ENCODE data around the gene ANAPC10.

ANAPC10 gene

DNA sequence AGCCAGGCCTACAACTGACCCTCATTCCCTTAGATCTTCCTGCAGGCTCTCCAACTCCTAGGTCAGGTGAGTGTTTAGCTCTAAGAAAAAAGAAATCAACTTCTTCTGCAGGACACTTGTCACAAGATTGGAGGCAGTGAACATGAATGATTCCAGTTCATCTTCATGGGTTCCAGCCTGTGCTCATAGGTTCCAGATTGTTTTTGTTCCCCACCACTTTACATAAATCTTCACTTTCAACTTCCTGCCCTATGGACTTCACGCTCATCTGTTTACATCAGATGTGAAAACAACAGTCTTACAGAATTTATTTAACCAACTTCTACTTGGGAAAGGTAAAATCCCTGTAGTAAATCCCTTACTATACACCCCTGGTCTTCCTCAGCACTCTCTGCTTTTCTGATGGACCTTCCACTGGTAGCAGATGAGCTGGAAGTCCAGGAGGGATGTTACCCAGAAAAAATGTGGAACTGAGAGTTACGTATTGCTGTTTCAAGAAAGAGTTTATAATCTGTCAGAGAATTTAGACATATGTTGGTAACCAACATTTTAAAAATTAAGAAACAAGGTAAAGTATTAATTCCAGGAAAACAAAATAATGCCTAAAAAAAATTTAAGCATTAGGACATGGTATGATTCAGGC is 62.4 kb downstream of the ANAPC10 start:
- TF ChIP-seq ZBTB7A (IDR thresholded peaks at IDR 0.05; ENCODE audit: low read depth), result no peak
- no peak for TF ChIP-seq TCF12 (IDR thresholded peaks at IDR 0.05; ENCODE audit: low read depth)

DNA sequence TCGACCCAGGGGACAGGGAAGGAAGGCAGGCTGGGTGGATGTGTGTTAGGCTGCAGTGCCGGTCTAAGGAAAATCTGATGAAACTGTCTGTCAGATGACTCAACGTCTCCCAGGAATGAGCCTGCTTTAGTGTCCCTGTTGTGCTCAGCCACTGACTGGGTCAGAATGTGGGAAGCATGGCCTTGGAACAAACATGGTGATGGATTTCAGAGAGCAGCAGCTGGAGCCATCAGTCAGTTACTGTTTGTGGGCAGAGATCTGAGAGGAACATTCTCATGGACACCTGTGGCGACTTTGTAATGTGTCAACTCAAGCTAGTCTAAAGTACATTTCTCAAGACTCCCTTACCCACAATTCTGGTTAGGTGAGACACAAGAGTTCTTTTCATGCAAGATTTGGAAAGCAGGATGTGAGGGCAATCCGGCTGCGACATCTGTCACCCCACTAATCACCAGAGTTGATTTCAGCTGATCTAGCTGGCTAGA is 63.2 kb downstream of the ANAPC10 start:
- no peak for TF ChIP-seq TAF1 (IDR thresholded peaks at IDR 0.05; ENCODE audit: low read depth)
- TF ChIP-seq, protein P1, sequence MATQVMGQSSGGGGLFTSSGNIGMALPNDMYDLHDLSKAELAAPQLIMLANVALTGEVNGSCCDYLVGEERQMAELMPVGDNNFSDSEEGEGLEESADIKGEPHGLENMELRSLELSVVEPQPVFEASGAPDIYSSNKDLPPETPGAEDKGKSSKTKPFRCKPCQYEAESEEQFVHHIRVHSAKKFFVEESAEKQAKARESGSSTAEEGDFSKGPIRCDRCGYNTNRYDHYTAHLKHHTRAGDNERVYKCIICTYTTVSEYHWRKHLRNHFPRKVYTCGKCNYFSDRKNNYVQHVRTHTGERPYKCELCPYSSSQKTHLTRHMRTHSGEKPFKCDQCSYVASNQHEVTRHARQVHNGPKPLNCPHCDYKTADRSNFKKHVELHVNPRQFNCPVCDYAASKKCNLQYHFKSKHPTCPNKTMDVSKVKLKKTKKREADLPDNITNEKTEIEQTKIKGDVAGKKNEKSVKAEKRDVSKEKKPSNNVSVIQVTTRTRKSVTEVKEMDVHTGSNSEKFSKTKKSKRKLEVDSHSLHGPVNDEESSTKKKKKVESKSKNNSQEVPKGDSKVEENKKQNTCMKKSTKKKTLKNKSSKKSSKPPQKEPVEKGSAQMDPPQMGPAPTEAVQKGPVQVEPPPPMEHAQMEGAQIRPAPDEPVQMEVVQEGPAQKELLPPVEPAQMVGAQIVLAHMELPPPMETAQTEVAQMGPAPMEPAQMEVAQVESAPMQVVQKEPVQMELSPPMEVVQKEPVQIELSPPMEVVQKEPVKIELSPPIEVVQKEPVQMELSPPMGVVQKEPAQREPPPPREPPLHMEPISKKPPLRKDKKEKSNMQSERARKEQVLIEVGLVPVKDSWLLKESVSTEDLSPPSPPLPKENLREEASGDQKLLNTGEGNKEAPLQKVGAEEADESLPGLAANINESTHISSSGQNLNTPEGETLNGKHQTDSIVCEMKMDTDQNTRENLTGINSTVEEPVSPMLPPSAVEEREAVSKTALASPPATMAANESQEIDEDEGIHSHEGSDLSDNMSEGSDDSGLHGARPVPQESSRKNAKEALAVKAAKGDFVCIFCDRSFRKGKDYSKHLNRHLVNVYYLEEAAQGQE (IDR thresholded peaks at IDR 0.05; ENCODE audit: low read depth), result no peak
- no peak for TF ChIP-seq CREB1 (IDR thresholded peaks at IDR 0.05; ENCODE audit: low read depth)
- no peak for TF ChIP-seq CEBPB (IDR thresholded peaks at IDR 0.05)
- TF ChIP-seq, protein P2, sequence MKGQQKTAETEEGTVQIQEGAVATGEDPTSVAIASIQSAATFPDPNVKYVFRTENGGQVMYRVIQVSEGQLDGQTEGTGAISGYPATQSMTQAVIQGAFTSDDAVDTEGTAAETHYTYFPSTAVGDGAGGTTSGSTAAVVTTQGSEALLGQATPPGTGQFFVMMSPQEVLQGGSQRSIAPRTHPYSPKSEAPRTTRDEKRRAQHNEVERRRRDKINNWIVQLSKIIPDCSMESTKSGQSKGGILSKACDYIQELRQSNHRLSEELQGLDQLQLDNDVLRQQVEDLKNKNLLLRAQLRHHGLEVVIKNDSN (IDR thresholded peaks at IDR 0.05), result no peak
- TF ChIP-seq TEAD4 (IDR thresholded peaks at IDR 0.05), result no peak
- no peak for TF ChIP-seq EGR1 (IDR thresholded peaks at IDR 0.05)
- no peak for TF ChIP-seq FOXM1 (IDR thresholded peaks at IDR 0.05; ENCODE audit: borderline replicate concordance, low read depth)
- no peak for TF ChIP-seq EP300 (IDR thresholded peaks at IDR 0.05; ENCODE audit: borderline replicate concordance)
- no peak for TF ChIP-seq ZBTB7A (IDR thresholded peaks at IDR 0.05; ENCODE audit: low read depth)
- no peak for TF ChIP-seq NFIC (IDR thresholded peaks at IDR 0.05)
- no peak for TF ChIP-seq RAD21 (IDR thresholded peaks at IDR 0.05; ENCODE audit: low read depth)
- TF ChIP-seq TCF12 (IDR thresholded peaks at IDR 0.05; ENCODE audit: low read depth), result no peak
- no peak for TF ChIP-seq YY1 (IDR thresholded peaks at IDR 0.05; ENCODE audit: low read depth)
- TF ChIP-seq, protein P3, sequence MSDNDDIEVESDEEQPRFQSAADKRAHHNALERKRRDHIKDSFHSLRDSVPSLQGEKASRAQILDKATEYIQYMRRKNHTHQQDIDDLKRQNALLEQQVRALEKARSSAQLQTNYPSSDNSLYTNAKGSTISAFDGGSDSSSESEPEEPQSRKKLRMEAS (IDR thresholded peaks at IDR 0.05), result no peak

DNA sequence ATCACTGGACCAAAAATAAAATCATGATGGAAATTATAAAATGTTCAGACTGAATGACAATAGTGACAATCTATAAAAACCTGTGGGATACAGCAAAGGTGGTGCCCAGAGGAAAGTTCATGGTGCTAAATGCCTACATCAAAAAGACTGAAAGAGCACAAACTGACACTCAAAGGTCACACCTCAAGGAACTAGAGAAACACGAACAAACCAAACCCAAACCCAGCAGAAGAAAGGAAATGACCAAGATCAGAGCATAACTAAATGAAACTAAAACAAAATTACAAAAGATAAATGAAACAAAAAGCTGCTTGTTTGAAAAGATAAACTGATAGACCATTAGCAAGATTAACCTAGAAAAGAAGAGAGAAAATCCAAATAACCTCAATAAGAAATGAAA is 78.7 kb downstream of the ANAPC10 start:
- TF ChIP-seq CREB1 (IDR thresholded peaks at IDR 0.05; ENCODE audit: low read depth) (no peak), FOXM1 (IDR thresholded peaks at IDR 0.05; ENCODE audit: borderline replicate concordance, low read depth) (no peak), ZBTB7A (IDR thresholded peaks at IDR 0.05; ENCODE audit: low read depth) (no peak), TAF1 (IDR thresholded peaks at IDR 0.05; ENCODE audit: low read depth) (no peak), EGR1 (IDR thresholded peaks at IDR 0.05) (no peak), YY1 (IDR thresholded peaks at IDR 0.05; ENCODE audit: low read depth) (no peak), CEBPB (IDR thresholded peaks at IDR 0.05) (no peak), NFIC (IDR thresholded peaks at IDR 0.05) (no peak), EP300 (IDR thresholded peaks at IDR 0.05; ENCODE audit: borderline replicate concordance) (no peak), RAD21 (IDR thresholded peaks at IDR 0.05; ENCODE audit: low read depth) (no peak), TCF12 (IDR thresholded peaks at IDR 0.05; ENCODE audit: low read depth) (no peak), TEAD4 (IDR thresholded peaks at IDR 0.05) (no peak)
- TF ChIP-seq, protein P3 (IDR thresholded peaks at IDR 0.05), result no peak
- TF ChIP-seq, protein P2 (IDR thresholded peaks at IDR 0.05), result no peak
- TF ChIP-seq, protein P1 (IDR thresholded peaks at IDR 0.05; ENCODE audit: low read depth), result no peak

DNA sequence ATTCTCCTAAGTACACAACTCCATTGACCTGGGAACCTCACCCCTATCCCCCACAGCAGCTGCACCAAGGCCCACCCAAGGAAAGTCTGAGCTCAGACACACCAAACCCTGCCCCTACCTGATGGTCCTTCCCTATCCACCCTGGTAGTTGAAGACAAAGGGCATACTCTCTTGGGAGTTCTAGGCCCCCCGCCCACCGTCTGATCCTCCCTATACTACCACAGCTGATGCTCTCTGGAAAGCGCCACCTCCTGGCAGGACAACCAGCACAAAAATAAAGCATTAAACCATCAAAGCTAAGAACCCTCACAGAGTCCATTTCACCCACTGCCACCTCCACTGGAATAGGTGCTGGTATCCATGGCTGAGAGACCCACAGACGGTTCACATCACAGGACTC is 83.6 kb downstream of the ANAPC10 start:
- TF ChIP-seq TEAD4 (IDR thresholded peaks at IDR 0.05), result no peak
- TF ChIP-seq RAD21 (IDR thresholded peaks at IDR 0.05; ENCODE audit: low read depth), result no peak
- no peak for TF ChIP-seq ZBTB7A (IDR thresholded peaks at IDR 0.05; ENCODE audit: low read depth)
- no peak for TF ChIP-seq CREB1 (IDR thresholded peaks at IDR 0.05; ENCODE audit: low read depth)
- no peak for TF ChIP-seq TCF12 (IDR thresholded peaks at IDR 0.05; ENCODE audit: low read depth)
- no peak for TF ChIP-seq YY1 (IDR thresholded peaks at IDR 0.05; ENCODE audit: low read depth)
- TF ChIP-seq, protein P2 (IDR thresholded peaks at IDR 0.05), result no peak
- no peak for TF ChIP-seq CEBPB (IDR thresholded peaks at IDR 0.05)
- no peak for TF ChIP-seq EGR1 (IDR thresholded peaks at IDR 0.05)
- no peak for TF ChIP-seq FOXM1 (IDR thresholded peaks at IDR 0.05; ENCODE audit: borderline replicate concordance, low read depth)
- TF ChIP-seq, protein P1 (IDR thresholded peaks at IDR 0.05; ENCODE audit: low read depth), result no peak
- no peak for TF ChIP-seq EP300 (IDR thresholded peaks at IDR 0.05; ENCODE audit: borderline replicate concordance)
